OCI-LY3 (cell line): ENCODE measurements around the gene RTN4RL2.

ENCODE experiments used
- H2AFZ ChIP-seq: fragments of 200-600, 300-600 bp; shearing (Covaris generic); 2 replicates; pipeline ENCODE4 v1.6.0; 2014; ENCODE audit warnings: antibody characterized with exemption, low read depth, low read length
- H3K27ac ChIP-seq: fragments of 200-600, 300-600 bp; sonication (generic); 2 replicates; pipeline ENCODE4 v1.5.1; 2014; ENCODE audit warnings: mild to moderate bottlenecking, low read length, moderate library complexity, mixed read lengths
- H3K27me3 ChIP-seq: fragments of 200-600, 300-600 bp; sonication (generic); 2 replicates; pipeline ENCODE4 v1.6.1; 2014; ENCODE audit warnings: low read depth, low read length, mixed read lengths
- H3K36me3 ChIP-seq: fragments of 200-600, 300-600 bp; sonication (generic); replicated peaks from 2 replicates; pipeline ENCODE3; 2014; ENCODE audit warnings: low read depth, low read length, mixed read lengths
- H3K4me1 ChIP-seq: fragments of 300-600, 200-600 bp; sonication (generic); 2 replicates; pipeline ENCODE4 v1.6.1; 2014; ENCODE audit warnings: low read length, mixed read lengths
- H3K4me2 ChIP-seq: fragments of 200-600, 300-600 bp; sonication (generic); 2 replicates; pipeline ENCODE4 v1.6.1; 2014; ENCODE audit warnings: low read length, mixed read lengths
- H3K4me3 ChIP-seq: fragments of 300-600, 200-600 bp; sonication (generic); 2 replicates; pipeline ENCODE4 v1.5.1; 2014; ENCODE audit warnings: antibody characterized with exemption, mild to moderate bottlenecking, low read length, moderate library complexity
- H3K79me2 ChIP-seq: fragments of 300-600, 200-600 bp; shearing (Covaris generic); 2 replicates; pipeline ENCODE4 v1.6.1; 2014; ENCODE audit warnings: mild to moderate bottlenecking, low read length, mixed read lengths
- H3K9ac ChIP-seq: fragments of 300-600, 200-600 bp; shearing (Covaris generic); 2 replicates; pipeline ENCODE4 v1.6.0; 2014; ENCODE audit warnings: mild to moderate bottlenecking, low read length, moderate library complexity
- H3K9me3 ChIP-seq: fragments of 200-600, 300-600 bp; shearing (Covaris generic); 2 replicates; pipeline ENCODE4 v1.6.1; 2014; ENCODE audit warnings: low read length, mixed read lengths; ENCODE audit not compliant: insufficient read depth
- H4K20me1 ChIP-seq: fragments of 200-600, 300-600 bp; sonication (generic); 2 replicates; pipeline ENCODE4 v1.6.1; 2016; ENCODE audit warnings: low read length, mixed read lengths; ENCODE audit not compliant: insufficient read depth
- CTCF ChIP-seq: fragments of 200-600, 300-600 bp; sonication (generic); IDR thresholded peaks from 2 replicates; pipeline ENCODE4 v1.5.1; 2014; ENCODE audit warnings: antibody characterized with exemption, low read length, low read depth
- EZH2phosphoT487 ChIP-seq: fragments of 200-600 bp; shearing (Covaris generic); IDR thresholded peaks from 2 replicates; pipeline ENCODE4 v1.6.1; 2018; ENCODE audit warnings: antibody characterized with exemption, mixed run types, low read depth

The RTN4RL2 gene

GRCh38 chr11:57490456-57491248 is 30.3 kb downstream of the RTN4RL2 start:
- Histone ChIP-seq H3K27ac (no peak overlapping the region), H3K79me2 (no peaks in the 10 kb centered on the region), H2AFZ (no peak overlapping the region), H3K4me3 (no peak overlapping the region), H4K20me1 (no peaks in the 10 kb centered on the region), H3K9me3 (no peaks in the 10 kb centered on the region), H3K36me3 (peaks cover 62% of the 10 kb centered on the region), H3K27me3 (no peaks in the 10 kb centered on the region), H3K4me2 (no peak overlapping the region), H3K4me1 (peaks cover 7% of the 10 kb centered on the region), H3K9ac (no peak overlapping the region)
- TF ChIP-seq CTCF, result no peak
- no peak for TF ChIP-seq EZH2phosphoT487

DNA sequence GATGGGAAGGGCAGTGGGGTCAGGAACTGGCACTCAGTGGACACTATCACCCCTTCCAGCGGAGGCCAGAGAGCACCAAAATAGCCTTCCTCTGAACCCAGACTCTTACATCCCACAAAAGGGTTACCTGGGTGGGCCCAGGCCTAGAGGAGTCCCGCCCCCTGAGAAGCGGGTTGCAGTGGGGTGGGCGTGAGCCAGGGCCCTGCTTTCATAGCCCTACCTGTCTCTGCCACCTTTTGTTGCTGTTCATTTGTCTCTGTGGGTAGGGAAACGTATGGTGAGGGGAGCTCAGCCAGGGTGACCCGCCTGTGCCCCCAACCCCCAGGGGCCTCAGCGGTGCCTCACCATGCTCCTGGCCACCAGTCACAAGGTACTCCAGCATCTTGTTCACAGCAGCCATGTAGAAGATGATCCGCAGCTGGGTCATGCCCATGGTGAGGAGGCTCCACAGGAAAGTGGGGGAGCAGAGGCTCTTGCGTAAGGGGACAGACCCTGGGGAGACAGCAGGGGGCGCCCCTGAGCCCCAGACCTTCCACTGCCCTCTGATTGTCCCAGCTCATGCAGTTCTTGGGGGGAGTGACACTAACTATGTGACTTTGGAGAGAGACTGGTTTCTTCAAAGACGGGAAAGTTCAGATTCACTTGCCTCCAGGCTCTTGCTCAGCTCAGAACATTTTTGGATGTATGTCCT is 31.2 kb downstream of the RTN4RL2 start:
- no peaks in the 10 kb centered on the region for H4K20me1 ChIP-seq
- no peak overlapping the region for H3K4me3 ChIP-seq
- no peaks in the 10 kb centered on the region for H3K79me2 ChIP-seq
- no peak overlapping the region for H2AFZ ChIP-seq
- H3K27me3 ChIP-seq, result no peaks in the 10 kb centered on the region
- H3K9me3 ChIP-seq, result no peaks in the 10 kb centered on the region
- H3K4me1 ChIP-seq, result peaks cover 7% of the 10 kb centered on the region
- no peak overlapping the region for H3K27ac ChIP-seq
- no peak overlapping the region for H3K4me2 ChIP-seq
- H3K9ac ChIP-seq, result no peak overlapping the region
- TF ChIP-seq EZH2phosphoT487 (no peak), CTCF (peak; percentile 82)
- H3K36me3 ChIP-seq, result peaks cover 68% of the 10 kb centered on the region

DNA sequence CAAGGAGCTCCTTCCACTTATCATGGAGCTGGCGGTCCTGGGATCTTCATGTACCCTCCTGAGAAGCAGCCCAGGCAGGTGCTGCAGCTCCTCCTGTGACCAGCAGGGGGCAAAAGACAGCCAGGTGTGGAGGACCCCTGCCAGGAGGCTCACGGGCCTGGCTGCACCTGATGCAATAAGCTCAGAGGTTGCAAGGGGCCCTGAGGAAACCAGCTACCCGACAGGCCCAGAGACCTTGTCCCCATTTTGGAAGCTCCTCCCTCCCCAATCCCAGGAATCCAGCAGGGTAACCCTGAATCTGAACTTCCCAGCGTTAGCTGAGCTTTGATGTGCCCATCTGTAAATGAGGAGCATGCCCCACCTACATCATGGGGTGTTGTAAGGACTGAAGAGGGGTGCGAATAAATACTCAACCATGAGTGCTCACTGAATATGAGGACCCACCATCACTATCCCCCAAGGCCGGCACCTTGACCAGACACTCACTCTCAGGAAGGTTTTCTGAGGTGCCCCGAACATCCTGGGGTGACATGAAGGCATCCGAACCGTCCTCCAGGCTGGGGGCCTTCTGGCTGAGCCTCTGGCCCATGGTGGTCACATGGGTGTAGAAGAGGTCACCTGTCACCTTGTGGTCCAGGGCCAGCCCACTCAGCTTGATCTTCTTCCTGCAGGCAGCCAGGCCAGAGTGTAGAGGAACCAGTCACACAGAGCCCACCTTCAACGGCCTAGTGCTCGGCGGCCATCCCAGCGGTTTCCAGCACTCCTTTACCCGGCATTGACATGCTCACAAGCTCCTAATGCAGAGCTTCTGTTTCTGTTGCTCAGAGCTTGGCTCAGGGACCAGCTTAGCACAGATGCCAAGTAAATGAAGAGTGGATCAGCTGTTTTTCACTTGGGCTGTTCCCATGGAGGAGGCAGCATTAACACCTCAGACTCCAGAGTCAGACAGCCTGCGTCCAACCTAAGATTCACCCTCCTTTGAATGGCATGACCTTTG is 33.5 kb downstream of the RTN4RL2 start:
- H3K9ac ChIP-seq, result peak overlapping the region; percentile 45; the same call in 1 of the 2 replicates
- peak overlapping the region; percentile 70 for H3K27ac ChIP-seq
- no peaks in the 10 kb centered on the region for H3K9me3 ChIP-seq
- no peaks in the 10 kb centered on the region for H4K20me1 ChIP-seq
- no peaks in the 10 kb centered on the region for H3K79me2 ChIP-seq
- TF ChIP-seq CTCF (peak; percentile 97), EZH2phosphoT487 (no peak)
- peaks cover 66% of the 10 kb centered on the region for H3K36me3 ChIP-seq
- no peaks in the 10 kb centered on the region for H3K27me3 ChIP-seq
- H2AFZ ChIP-seq, result no peak overlapping the region
- H3K4me2 ChIP-seq, result no peak overlapping the region
- no peak overlapping the region for H3K4me3 ChIP-seq
- H3K4me1 ChIP-seq, result peaks cover 7% of the 10 kb centered on the region
